ENCODE data around the gene PRKAG2. TPM values are rescaled to one million over a fixed set of nuclear protein-coding genes. Genes with fewer than 3 reads are reported as not detected.

The PRKAG2 gene
- total and polyA plus RNA-seq, 2 of the 13 experiments (the other 11 are each of a cell fraction or from before 2014, with no cell fraction given): 0.90 to 1.3 TPM

DNA sequence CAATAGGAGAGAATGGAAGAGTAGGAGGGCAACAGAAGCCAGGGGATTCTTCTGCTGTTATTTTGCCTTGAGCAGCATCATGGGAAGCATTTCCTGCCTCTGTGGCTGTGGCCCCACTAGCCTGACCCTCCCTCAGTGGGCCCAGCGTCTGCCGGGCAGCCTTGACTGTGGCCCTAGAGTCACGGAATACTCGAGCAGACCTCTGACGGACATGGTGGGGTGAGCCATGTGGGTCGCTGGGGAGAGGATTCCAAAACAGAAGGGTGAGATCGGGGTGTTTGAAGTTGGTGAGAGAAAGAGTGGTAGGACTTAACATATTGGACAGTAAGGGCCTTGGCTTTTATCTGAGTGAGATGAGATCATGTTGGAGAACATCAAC, 8.3 kb upstream of the PRKAG2 start (continued):
- TF ChIP-seq HMGA1 (CRISPR knock-in tag; conservative IDR thresholded peaks at IDR 0.05): no peak
- TF ChIP-seq MAFK (conservative IDR thresholded peaks at IDR 0.05 in 1 of 2, IDR thresholded peaks at IDR 0.05 in 1 of 2; ENCODE audit: low read length in 2 of 2): no peak
- no peak for TF ChIP-seq KDM1A (CRISPR knock-in tag; IDR thresholded peaks at IDR 0.05)
- no peak for TF ChIP-seq KLF13 (CRISPR knock-in tag; IDR thresholded peaks at IDR 0.05)
- no peak for TF ChIP-seq ZNF572 (CRISPR knock-in tag; IDR thresholded peaks at IDR 0.05)
- TF ChIP-seq ZNF256 (CRISPR knock-in tag; conservative IDR thresholded peaks at IDR 0.05): no peak
- no peak for TF ChIP-seq RFX5 (IDR thresholded peaks at IDR 0.05; ENCODE audit: low read depth, low read length)
- no peak for TF ChIP-seq NR2F1 (CRISPR knock-in tag; IDR thresholded peaks at IDR 0.05)
- TF ChIP-seq SMC3 (IDR thresholded peaks at IDR 0.05; ENCODE audit: low read length): no peak
- TF ChIP-seq NFE2 (CRISPR knock-in tag; IDR thresholded peaks at IDR 0.05): no peak

DNA sequence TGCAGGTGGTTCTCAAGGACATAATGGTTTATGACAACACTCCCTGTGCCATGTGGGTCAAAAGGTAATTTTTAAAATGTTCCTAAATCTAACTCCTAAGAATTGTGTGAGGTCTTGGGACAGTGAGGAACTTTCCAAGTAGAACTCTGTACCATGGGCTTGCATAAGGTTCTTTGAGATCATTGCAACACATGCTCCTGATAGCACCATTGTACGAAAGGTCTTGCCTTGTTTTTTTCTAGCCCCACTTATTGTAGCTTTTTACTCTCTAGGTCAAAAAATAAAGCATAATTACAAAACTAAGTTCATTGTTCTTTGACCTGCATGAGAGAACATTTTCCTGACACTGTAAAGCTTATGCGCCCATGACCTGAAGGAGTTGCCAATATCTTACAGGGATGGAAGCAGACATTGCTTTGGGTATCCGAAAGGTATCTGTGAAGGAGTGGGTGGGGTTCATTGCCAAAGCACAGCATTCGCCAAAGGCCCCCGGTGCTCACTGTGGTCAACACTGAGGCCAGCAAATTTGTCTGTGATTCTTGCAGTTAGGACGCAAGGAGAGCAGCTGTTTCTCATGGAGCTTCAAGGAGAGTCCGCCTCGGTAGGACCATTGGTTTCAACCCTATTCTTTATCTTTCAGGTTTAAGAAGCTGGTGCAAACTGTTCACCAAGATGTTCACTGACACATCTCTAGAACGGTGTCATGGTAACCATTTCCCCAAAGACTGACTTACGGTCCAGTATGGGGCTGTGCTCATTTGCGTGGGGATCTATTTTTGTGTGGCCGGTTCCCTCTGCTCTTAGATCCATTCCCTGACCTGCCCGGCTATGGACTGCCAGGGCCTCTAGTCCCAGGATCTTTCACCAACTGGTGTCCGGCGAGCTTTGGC, 7.6 kb upstream of the PRKAG2 start:
- BruUV-seq (replicated peaks): no TSS peak
- Histone ChIP-seq H3K36me3 (replicated peaks in 1 of 2; ENCODE audit: control insufficient read depth in 1 of 2, insufficient read depth in 2 of 2, low read length in 2 of 2) (no peaks in the 10 kb centered on the region), H3K4me3 (replicated peaks in 1 of 3; ENCODE audit: insufficient read depth in 1 of 3, low read depth in 2 of 3, low read length in 3 of 3) (no peak overlapping the region), H3K4me1 (ENCODE audit: insufficient read depth, low read length) (no peaks in the 10 kb centered on the region), H3K79me2 (ENCODE audit: insufficient read depth, low read length) (no peaks in the 10 kb centered on the region), H3K9ac (ENCODE audit: insufficient read depth, low read depth, low read length) (no peak overlapping the region), H3K27me3 (ENCODE audit: control insufficient read depth in 1 of 2, insufficient read depth in 2 of 2, low read length in 2 of 2) (peaks cover 0 to 17% of the 10 kb centered on the region in 2 experiments; a peak in 3 of 5 replicates), H4K20me1 (ENCODE audit: insufficient read depth, low read length) (no peaks in the 10 kb centered on the region), H3K27ac (ENCODE audit: extremely low read length, insufficient read depth, low read length) (no peak overlapping the region), H3K9me3 (ENCODE audit: low read length) (no peaks in the 10 kb centered on the region), H3K4me2 (ENCODE audit: low read depth, low read length) (no peak overlapping the region), H2AFZ (ENCODE audit: low read length) (no peak overlapping the region)
- ATAC-seq (no peak), FAIRE-seq (no peak), DNase-seq (ENCODE audit: low spot score) (no peak)
- ChIA-PET CTCF (ENCODE audit: low intra/inter-chr PET ratio, low total read pairs) (no interaction called here), POLR2A (no interaction called here)
- WGBS (ENCODE audit: low lambda C conversion rate): 55% methylated on average over 14 of the region's 15 CpGs
- intact Hi-C loops (cut with micrococcal nuclease; ENCODE audit: unreplicated experiment): no loop called here
- in situ Hi-C loops (cut with HindIII; ENCODE audit: extremely low pct_ligation_motif_present, low pct_unique_long_range_greater_than_20kb): no loop called here
- TF ChIP-seq, protein P1, sequence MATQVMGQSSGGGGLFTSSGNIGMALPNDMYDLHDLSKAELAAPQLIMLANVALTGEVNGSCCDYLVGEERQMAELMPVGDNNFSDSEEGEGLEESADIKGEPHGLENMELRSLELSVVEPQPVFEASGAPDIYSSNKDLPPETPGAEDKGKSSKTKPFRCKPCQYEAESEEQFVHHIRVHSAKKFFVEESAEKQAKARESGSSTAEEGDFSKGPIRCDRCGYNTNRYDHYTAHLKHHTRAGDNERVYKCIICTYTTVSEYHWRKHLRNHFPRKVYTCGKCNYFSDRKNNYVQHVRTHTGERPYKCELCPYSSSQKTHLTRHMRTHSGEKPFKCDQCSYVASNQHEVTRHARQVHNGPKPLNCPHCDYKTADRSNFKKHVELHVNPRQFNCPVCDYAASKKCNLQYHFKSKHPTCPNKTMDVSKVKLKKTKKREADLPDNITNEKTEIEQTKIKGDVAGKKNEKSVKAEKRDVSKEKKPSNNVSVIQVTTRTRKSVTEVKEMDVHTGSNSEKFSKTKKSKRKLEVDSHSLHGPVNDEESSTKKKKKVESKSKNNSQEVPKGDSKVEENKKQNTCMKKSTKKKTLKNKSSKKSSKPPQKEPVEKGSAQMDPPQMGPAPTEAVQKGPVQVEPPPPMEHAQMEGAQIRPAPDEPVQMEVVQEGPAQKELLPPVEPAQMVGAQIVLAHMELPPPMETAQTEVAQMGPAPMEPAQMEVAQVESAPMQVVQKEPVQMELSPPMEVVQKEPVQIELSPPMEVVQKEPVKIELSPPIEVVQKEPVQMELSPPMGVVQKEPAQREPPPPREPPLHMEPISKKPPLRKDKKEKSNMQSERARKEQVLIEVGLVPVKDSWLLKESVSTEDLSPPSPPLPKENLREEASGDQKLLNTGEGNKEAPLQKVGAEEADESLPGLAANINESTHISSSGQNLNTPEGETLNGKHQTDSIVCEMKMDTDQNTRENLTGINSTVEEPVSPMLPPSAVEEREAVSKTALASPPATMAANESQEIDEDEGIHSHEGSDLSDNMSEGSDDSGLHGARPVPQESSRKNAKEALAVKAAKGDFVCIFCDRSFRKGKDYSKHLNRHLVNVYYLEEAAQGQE (IDR thresholded peaks at IDR 0.05; ENCODE audit: borderline replicate concordance in 1 of 2, low read depth in 1 of 2, low read length in 2 of 2): no peak
- TF ChIP-seq ZNF124 (CRISPR knock-in tag; IDR thresholded peaks at IDR 0.05) (no peak), ZSCAN21 (CRISPR knock-in tag; IDR thresholded peaks at IDR 0.05; ENCODE audit: borderline replicate concordance) (no peak), SUZ12 (IDR thresholded peaks at IDR 0.05; ENCODE audit: low read depth, low read length) (no peak), SCMH1 (CRISPR knock-in tag; IDR thresholded peaks at IDR 0.05; ENCODE audit: borderline replicate concordance) (no peak), ZNF792 (CRISPR knock-in tag; IDR thresholded peaks at IDR 0.05) (no peak), PHF21A (CRISPR knock-in tag; IDR thresholded peaks at IDR 0.05) (no peak), ZNF775 (CRISPR knock-in tag; IDR thresholded peaks at IDR 0.05; ENCODE audit: borderline replicate concordance) (no peak), TBP (CRISPR knock-in tag; IDR thresholded peaks at IDR 0.05) (no peak), FOSL2 (CRISPR knock-in tag; IDR thresholded peaks at IDR 0.05) (no peak), RFXANK (CRISPR knock-in tag; IDR thresholded peaks at IDR 0.05) (no peak), FOXA1 (IDR thresholded peaks at IDR 0.05) (no peak), FOXA1 (CRISPR knock-in tag; IDR thresholded peaks at IDR 0.05) (no peak), CC2D1A (CRISPR knock-in tag; IDR thresholded peaks at IDR 0.05) (no peak), ZNF44 (CRISPR knock-in tag; IDR thresholded peaks at IDR 0.05) (no peak)
